Upper lobe of left lung (tissue), 6 donors: ENCODE data around the gene OR6X1. TPM values are rescaled to one million over a fixed set of nuclear protein-coding genes. Genes with fewer than 3 reads are reported as not detected.
A peak's percentile ranks its signal among the peaks of the same experiment; 100 is the strongest.
"Not testable (repeated sequence)": the region's sequence is repeated elsewhere in the genome, so short reads cannot be mapped to it uniquely, and the experiment has no call there.

Source experiments
- ATAC-seq, 2 donors: fragments of 200-7000 bp; cut with Tn5 transposase; one replicate each; pipeline ENCODE4 v1.9.1; 2022; ENCODE audit warnings: mild to moderate bottlenecking in 2 of 2, moderate library complexity in 2 of 2; ENCODE audit not compliant: low FRiP score in 2 of 2
- DNase-seq, 2 donors: peaks; one replicate each; pipeline ENCODE4 v3.0.0-alpha.2; 2019 to 2020
- H3K27ac ChIP-seq, 4 donors: fragments of 200-600 bp; sonication (generic); one replicate each; pipeline ENCODE4 v1.5.1; 2016 to 2019
- H3K27me3 ChIP-seq, 4 donors: fragments of 200-600 bp; sonication (generic); one replicate each; pipeline ENCODE4 v1.5.1; 2017 to 2019
- H3K36me3 ChIP-seq, 4 donors: fragments of 200-600 bp; sonication (generic); one replicate each; pipeline ENCODE4 v1.5.1; 2016 to 2019
- H3K4me1 ChIP-seq, 4 donors: fragments of 200-600 bp; sonication (generic); one replicate each; pipeline ENCODE4 v1.5.1; 2018 to 2019
- H3K4me3 ChIP-seq, 4 donors: fragments of 200-600 bp; sonication (generic); one replicate each; pipeline ENCODE4 v1.5.1; 2017 to 2019; ENCODE audit warnings: mild to moderate bottlenecking in 2 of 4, moderate library complexity in 1 of 4
- H3K9me3 ChIP-seq, 4 donors: fragments of 200-600 bp; sonication (generic); one replicate each; pipeline ENCODE4 v1.5.1; 2018 to 2019
- EP300 ChIP-seq, 4 donors: sonication (generic); formaldehyde crosslinking; IDR thresholded peaks; one replicate each; pipeline ENCODE4 v1.5.1; 2017; ENCODE audit warnings: antibody characterized with exemption in 4 of 4, control low read depth in 2 of 4
- POLR2A ChIP-seq, 4 donors: fragments of 450-650 bp; IDR thresholded peaks; one replicate each; pipeline ENCODE4 v1.5.1; 2016 to 2017; ENCODE audit warnings: antibody characterized with exemption in 4 of 4, mild to moderate bottlenecking in 2 of 4
- POLR2AphosphoS5 ChIP-seq, 2 donors: sonication (generic); formaldehyde crosslinking; IDR thresholded peaks; one replicate each; pipeline ENCODE4 v1.5.1; 2017; ENCODE audit warnings: antibody characterized with exemption in 2 of 2
- WGBS, 2 donors: methylation state at CpG; one replicate each; pipeline ENCODE4 v1.1.5; 2017 to 2018; 5-methylcytosine and 5-hydroxymethylcytosine counted together
- total RNA-seq, 6 donors: library from RNA; depleted of rRNA in 4 of 6; stranded (reverse); fragments of >200 nt in 4 of 6; gene quantifications; one replicate each; pipeline versions ENCODE4 v1.1.0 to v1.2.1, GENCODE V29; 2016 to 2021
- TF ChIP-seq, protein P1 (sequence below), 6 experiments: fragments of 450-650 bp in 4 of 6; fragments of 200-600 bp in 2 of 6; sonication (generic) in 2 of 6; IDR thresholded peaks; one replicate each; pipeline ENCODE4 v1.5.1; 2016 to 2019; ENCODE audit warnings: antibody characterized with exemption in 6 of 6
- donor health status: DM: no; HTN: no; CAD: no; lungs with moderate emphysema.
- donor health status: DM: no; HTN: yes; CAD: no; lungs with severe emphysema.

The OR6X1 gene
- total RNA-seq, 6 donors from 2014 or later, result not detected

DNA sequence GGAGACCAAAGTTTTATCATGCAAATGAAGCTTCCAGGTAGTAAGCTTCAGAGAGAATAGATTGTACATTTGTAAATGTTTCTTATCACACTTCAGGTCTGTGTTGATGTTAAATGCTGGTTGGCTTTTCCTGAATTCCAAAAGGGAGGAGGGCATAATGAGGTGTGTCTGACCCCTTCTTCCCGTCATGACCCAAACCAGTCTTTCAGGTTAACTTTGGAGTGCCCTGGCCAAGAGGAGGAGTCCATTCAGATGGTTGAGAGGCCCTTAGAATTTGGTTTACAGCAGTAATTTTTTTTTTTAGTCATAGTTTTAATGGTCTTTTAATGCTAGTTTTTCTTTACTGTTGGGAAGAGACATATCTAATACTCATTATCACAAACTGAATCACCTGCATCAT lies 2.5 kb downstream of the OR6X1 start:
- Histone ChIP-seq H3K4me1 (no peaks in the 10 kb centered on the region), H3K27me3 (no peaks in the 10 kb centered on the region), H3K36me3 (no peaks in the 10 kb centered on the region), H3K9me3 (no peaks in the 10 kb centered on the region), H3K27ac (no peak overlapping the region), H3K4me3 (no peak overlapping the region)
- ATAC-seq (no peak), DNase-seq (peak in 1 of 2 donors; percentile 31)
- no peak for TF ChIP-seq EP300 (IDR thresholded peaks at IDR 0.05)
- TF ChIP-seq POLR2A (IDR thresholded peaks at IDR 0.05), result no peak
- TF ChIP-seq, protein P1, sequence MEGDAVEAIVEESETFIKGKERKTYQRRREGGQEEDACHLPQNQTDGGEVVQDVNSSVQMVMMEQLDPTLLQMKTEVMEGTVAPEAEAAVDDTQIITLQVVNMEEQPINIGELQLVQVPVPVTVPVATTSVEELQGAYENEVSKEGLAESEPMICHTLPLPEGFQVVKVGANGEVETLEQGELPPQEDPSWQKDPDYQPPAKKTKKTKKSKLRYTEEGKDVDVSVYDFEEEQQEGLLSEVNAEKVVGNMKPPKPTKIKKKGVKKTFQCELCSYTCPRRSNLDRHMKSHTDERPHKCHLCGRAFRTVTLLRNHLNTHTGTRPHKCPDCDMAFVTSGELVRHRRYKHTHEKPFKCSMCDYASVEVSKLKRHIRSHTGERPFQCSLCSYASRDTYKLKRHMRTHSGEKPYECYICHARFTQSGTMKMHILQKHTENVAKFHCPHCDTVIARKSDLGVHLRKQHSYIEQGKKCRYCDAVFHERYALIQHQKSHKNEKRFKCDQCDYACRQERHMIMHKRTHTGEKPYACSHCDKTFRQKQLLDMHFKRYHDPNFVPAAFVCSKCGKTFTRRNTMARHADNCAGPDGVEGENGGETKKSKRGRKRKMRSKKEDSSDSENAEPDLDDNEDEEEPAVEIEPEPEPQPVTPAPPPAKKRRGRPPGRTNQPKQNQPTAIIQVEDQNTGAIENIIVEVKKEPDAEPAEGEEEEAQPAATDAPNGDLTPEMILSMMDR (IDR thresholded peaks at IDR 0.05), result no peak
- TF ChIP-seq POLR2AphosphoS5 (IDR thresholded peaks at IDR 0.05), result no peak
- WGBS, 2 donors, result 33 to 39% methylated on average over 1 of the region's 1 CpG

DNA sequence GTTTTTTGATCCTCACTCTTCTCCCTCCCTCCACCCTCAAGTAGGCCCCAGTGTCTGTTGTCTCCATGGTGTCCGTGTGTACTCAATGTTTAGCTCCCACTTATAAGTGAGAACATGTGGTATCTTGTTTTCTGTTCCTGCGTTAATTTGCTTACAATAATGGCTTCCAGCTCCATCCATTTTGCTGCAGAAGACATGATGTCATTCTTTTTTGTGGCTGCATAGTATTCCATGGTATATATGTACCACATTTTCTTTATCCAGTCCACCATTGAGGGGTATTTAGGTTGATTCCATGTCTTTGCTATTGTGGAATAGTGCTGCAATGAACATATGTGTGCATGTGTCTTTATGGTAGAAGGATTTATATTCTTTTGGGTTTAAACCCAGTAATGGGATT lies 6.0 kb downstream of the OR6X1 start:
- not testable (repeated sequence) for ATAC-seq, H3K27me3 ChIP-seq, H3K9me3 ChIP-seq, H3K4me3 ChIP-seq, H3K36me3 ChIP-seq, H3K4me1 ChIP-seq, DNase-seq, H3K27ac ChIP-seq
- 83 to 89% methylated on average over 2 of the region's 2 CpGs for whole genome bisulfite sequencing, 2 donors

DNA sequence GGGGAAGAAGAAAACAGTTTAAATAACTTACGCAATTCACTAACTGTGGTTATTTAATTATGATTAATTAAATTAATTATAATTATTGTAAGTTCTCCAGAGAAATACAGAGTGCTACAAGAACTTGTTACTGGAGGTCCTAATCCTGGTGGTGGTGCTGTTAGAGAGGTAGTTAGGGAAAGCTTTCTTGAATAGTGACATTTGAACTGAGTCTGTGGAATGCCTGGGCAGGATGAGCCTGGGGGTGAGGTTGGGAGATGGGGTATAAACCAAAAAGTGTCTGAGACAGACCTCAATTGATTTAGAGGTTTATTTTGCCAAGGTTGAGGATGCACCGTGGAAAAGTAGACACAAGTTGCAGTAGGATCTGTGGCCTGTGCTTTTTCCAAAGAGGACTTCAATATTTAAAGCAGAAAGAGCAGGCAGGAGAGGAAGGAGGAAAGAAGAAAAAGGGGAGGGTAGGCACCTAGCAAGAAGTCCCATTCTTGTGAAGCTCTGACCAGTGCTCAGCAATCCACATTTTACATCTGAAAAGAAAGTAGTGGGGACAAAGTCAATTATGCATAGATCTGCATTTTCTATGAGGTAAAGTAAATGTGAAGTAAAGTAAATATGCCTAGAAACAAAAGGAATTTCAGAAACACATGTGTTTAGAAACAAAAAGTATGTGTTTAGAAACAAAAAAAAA lies 8.4 kb downstream of the OR6X1 start:
- H3K4me3 ChIP-seq, result no peak overlapping the region
- no peaks in the 10 kb centered on the region for H3K9me3 ChIP-seq
- no peak for ATAC-seq
- no peaks in the 10 kb centered on the region for H3K36me3 ChIP-seq
- H3K27me3 ChIP-seq, result no peaks in the 10 kb centered on the region
- no peak for DNase-seq
- H3K27ac ChIP-seq, result no peak overlapping the region
- 74 to 79% methylated on average over 2 of the region's 2 CpGs for WGBS, 2 donors
- TF ChIP-seq POLR2A (IDR thresholded peaks at IDR 0.05) (no peak), EP300 (IDR thresholded peaks at IDR 0.05) (no peak)
- TF ChIP-seq, protein P1 (IDR thresholded peaks at IDR 0.05), result no peak
- peaks cover 7 to 11% (median 8%) of the 10 kb centered on the region in 4 donors for H3K4me1 ChIP-seq

DNA sequence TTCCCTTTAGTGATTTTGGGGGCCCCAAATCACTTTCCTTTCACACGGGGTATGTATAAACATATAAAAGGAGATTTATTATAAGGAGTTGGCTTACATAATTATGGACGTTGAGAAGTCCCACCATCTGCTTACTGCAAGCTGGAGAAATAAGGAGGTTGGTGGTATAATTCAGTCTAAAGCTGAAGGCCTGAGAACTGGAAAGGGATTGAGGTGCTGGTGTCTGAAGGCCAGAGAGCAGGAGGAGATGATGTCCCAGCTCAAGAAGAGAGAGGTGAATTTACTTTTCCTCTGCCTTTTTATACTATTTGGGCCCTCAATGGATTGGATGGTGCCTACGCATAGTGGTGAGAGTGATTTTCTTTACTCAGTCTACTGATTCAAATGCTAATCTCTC lies 11.6 kb downstream of the OR6X1 start:
- Histone ChIP-seq H3K4me1 (peaks cover 14 to 25% (median 18%) of the 10 kb centered on the region in 4 donors), H3K9me3 (no peaks in the 10 kb centered on the region), H3K27me3 (no peaks in the 10 kb centered on the region), H3K27ac (no peak overlapping the region), H3K36me3 (peaks cover 0 to 3% (median 0%) of the 10 kb centered on the region in 4 donors), H3K4me3 (peak overlapping the region in 1 of 4 donors; percentile 100)
- TF ChIP-seq, protein P1 (IDR thresholded peaks at IDR 0.05), result no peak
- ATAC-seq (no peak), DNase-seq (no peak)
- 56 to 59% methylated on average over 3 of the region's 3 CpGs for WGBS, 2 donors

DNA sequence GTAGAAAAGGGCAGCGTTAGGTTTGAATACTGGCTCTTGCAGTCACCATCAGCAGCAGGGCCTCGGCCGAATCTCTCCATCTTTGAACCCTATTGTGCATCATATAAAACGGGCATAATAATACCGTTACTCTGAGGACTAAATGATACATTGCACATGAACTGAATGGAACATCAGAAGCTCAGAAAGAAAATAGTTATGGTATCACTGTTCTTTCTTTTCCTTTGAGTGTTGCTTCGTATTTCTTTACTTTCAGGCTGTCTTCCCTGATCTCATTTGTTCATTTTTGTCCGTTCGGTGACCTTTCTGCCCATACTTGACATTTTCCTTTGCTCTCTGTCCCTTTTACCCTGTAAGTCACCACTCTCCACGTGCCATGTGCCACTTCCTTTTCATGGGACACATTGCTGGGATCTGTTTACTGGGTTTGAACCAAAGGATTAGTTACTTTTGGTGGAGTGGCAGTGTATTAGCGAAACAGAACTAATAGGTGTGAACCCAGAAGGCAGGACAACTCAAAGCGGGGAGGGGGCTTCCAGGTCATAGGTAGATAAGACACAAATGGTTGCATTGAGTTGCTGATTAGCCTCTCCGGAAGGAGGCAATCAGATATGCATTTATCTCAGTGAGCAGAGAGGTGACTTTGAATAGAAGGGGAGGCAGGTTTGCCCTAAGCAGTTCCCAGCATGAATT lies 12.1 kb downstream of the OR6X1 start:
- Histone ChIP-seq H3K4me3 (peak overlapping the region; percentile 74 to 100 (median 90)), H3K36me3 (peaks cover 0 to 3% (median 0%) of the 10 kb centered on the region in 4 donors), H3K9me3 (no peaks in the 10 kb centered on the region), H3K27ac (peak overlapping the region; percentile 80 to 85 (median 84)), H3K27me3 (no peaks in the 10 kb centered on the region), H3K4me1 (peaks cover 14 to 25% (median 18%) of the 10 kb centered on the region in 4 donors)
- DNase-seq, result no peak
- no peak for ATAC-seq
- WGBS, 2 donors, result 27 to 32% methylated on average over 12 of the region's 12 CpGs
- TF ChIP-seq, protein P1 (IDR thresholded peaks at IDR 0.05), result no peak
- TF ChIP-seq POLR2AphosphoS5 (IDR thresholded peaks at IDR 0.05) (no peak), POLR2A (IDR thresholded peaks at IDR 0.05) (no peak)
